ENCODE measurements around the gene LYPD1.

Gene LYPD1

GRCh38 chr2:132701810-132702209 is 31.8 kb upstream of the LYPD1 start:
- TF ChIP-seq YY1 (IDR thresholded peaks at IDR 0.05; ENCODE audit: low read depth) (no peak), USF1 (IDR thresholded peaks at IDR 0.05) (no peak), RAD21 (IDR thresholded peaks at IDR 0.05; ENCODE audit: low read depth) (no peak), ZBTB7A (IDR thresholded peaks at IDR 0.05; ENCODE audit: low read depth) (no peak), TCF12 (IDR thresholded peaks at IDR 0.05; ENCODE audit: low read depth) (no peak), FOXM1 (IDR thresholded peaks at IDR 0.05; ENCODE audit: borderline replicate concordance, low read depth) (no peak), TEAD4 (IDR thresholded peaks at IDR 0.05) (no peak), TAF1 (IDR thresholded peaks at IDR 0.05; ENCODE audit: low read depth) (no peak), NFIC (IDR thresholded peaks at IDR 0.05) (no peak), REST (IDR thresholded peaks at IDR 0.05; ENCODE audit: low read depth) (no peak), CEBPB (IDR thresholded peaks at IDR 0.05) (no peak), CREB1 (IDR thresholded peaks at IDR 0.05; ENCODE audit: low read depth) (no peak), EGR1 (IDR thresholded peaks at IDR 0.05) (no peak), EP300 (IDR thresholded peaks at IDR 0.05; ENCODE audit: borderline replicate concordance) (no peak), MAX (IDR thresholded peaks at IDR 0.05) (no peak)

GRCh38 chr2:132697556-132698205 is 27.7 kb upstream of the LYPD1 start:
- TF ChIP-seq MAX (IDR thresholded peaks at IDR 0.05) (no peak), USF1 (IDR thresholded peaks at IDR 0.05) (no peak), TEAD4 (IDR thresholded peaks at IDR 0.05) (no peak), FOXM1 (IDR thresholded peaks at IDR 0.05; ENCODE audit: borderline replicate concordance, low read depth) (no peak), TCF12 (IDR thresholded peaks at IDR 0.05; ENCODE audit: low read depth) (no peak), NFIC (IDR thresholded peaks at IDR 0.05) (no peak), EP300 (IDR thresholded peaks at IDR 0.05; ENCODE audit: borderline replicate concordance) (no peak)

GRCh38 chr2:132692816-132693215 is 22.8 kb upstream of the LYPD1 start:
- TF ChIP-seq YY1 (IDR thresholded peaks at IDR 0.05; ENCODE audit: low read depth) (no peak), CREB1 (IDR thresholded peaks at IDR 0.05; ENCODE audit: low read depth) (no peak), EGR1 (IDR thresholded peaks at IDR 0.05) (no peak), USF1 (IDR thresholded peaks at IDR 0.05) (no peak)

- TF ChIP-seq EP300 (IDR thresholded peaks at IDR 0.05; ENCODE audit: borderline replicate concordance) = no peak
- no peak for TF ChIP-seq NFIC (IDR thresholded peaks at IDR 0.05)
- no peak for TF ChIP-seq ZBTB7A (IDR thresholded peaks at IDR 0.05; ENCODE audit: low read depth)
- TF ChIP-seq TEAD4 (IDR thresholded peaks at IDR 0.05) = no peak
- no peak for TF ChIP-seq EGR1 (IDR thresholded peaks at IDR 0.05)
- no peak for TF ChIP-seq YY1 (IDR thresholded peaks at IDR 0.05; ENCODE audit: low read depth)
- TF ChIP-seq FOXM1 (IDR thresholded peaks at IDR 0.05; ENCODE audit: borderline replicate concordance, low read depth) = no peak
- no peak for TF ChIP-seq RAD21 (IDR thresholded peaks at IDR 0.05; ENCODE audit: low read depth)
- no peak for TF ChIP-seq CEBPB (IDR thresholded peaks at IDR 0.05)
- no peak for TF ChIP-seq REST (IDR thresholded peaks at IDR 0.05; ENCODE audit: low read depth)
- no peak for TF ChIP-seq USF1 (IDR thresholded peaks at IDR 0.05)
- TF ChIP-seq MAX (IDR thresholded peaks at IDR 0.05) = no peak
- no peak for TF ChIP-seq CREB1 (IDR thresholded peaks at IDR 0.05; ENCODE audit: low read depth)
- TF ChIP-seq TAF1 (IDR thresholded peaks at IDR 0.05; ENCODE audit: low read depth) = no peak
- TF ChIP-seq TCF12 (IDR thresholded peaks at IDR 0.05; ENCODE audit: low read depth) = no peak
These were observed 21.6 kb upstream of the LYPD1 start for GRCh38 chr2:132691556-132691955.

Measured in Ishikawa (cell line).